ENCODE measurements around the gene CTNNA3. TPM values are rescaled to one million over a fixed set of nuclear protein-coding genes. Genes with fewer than 3 reads are reported as not detected.

Gene CTNNA3
- total and polyA plus RNA-seq, 2 donors: 2.0 to 26.1 TPM

- no peaks in the 10 kb centered on the region for H3K36me3 ChIP-seq (ENCODE audit: insufficient read depth)
- DNase-seq (ENCODE audit: extremely low spot score): no peak
- no peak overlapping the region for H3K4me3 ChIP-seq (ENCODE audit: low read depth, low read length)
- H3K4me1 ChIP-seq (ENCODE audit: insufficient read depth): no peaks in the 10 kb centered on the region
- H3K27ac ChIP-seq (ENCODE audit: low read depth): no peak overlapping the region
These were observed 608.9 kb downstream of the CTNNA3 start for GRCh38 chr10:67087135-67087425.

- WGBS: 22% methylated on average over 2 of the region's 2 CpGs
- no peak for DNase-seq (ENCODE audit: extremely low spot score)
- H3K4me1 ChIP-seq (ENCODE audit: insufficient read depth): no peaks in the 10 kb centered on the region
- H3K4me3 ChIP-seq (ENCODE audit: low read depth, low read length): no peak overlapping the region
- H3K27ac ChIP-seq (ENCODE audit: low read depth): no peak overlapping the region
- no peaks in the 10 kb centered on the region for H3K36me3 ChIP-seq (ENCODE audit: insufficient read depth)
These were observed 609.5 kb downstream of the CTNNA3 start for GRCh38 chr10:67086327-67087134.

GRCh38 chr10:67079126-67079525 lies 616.9 kb downstream of the CTNNA3 start:
- WGBS: 31% methylated on average over 4 of the region's 4 CpGs
- no peaks in the 10 kb centered on the region for H3K36me3 ChIP-seq (ENCODE audit: insufficient read depth)
- no peak overlapping the region for H3K27ac ChIP-seq (ENCODE audit: low read depth)
- no peak for DNase-seq (ENCODE audit: extremely low spot score)
- no peak overlapping the region for H3K4me3 ChIP-seq (ENCODE audit: low read depth, low read length)
- no peaks in the 10 kb centered on the region for H3K4me1 ChIP-seq (ENCODE audit: insufficient read depth)

GRCh38 chr10:67077376-67077775 lies 618.6 kb downstream of the CTNNA3 start:
- H3K4me3 ChIP-seq (ENCODE audit: low read depth, low read length): no peak overlapping the region
- H3K27ac ChIP-seq (ENCODE audit: low read depth): no peak overlapping the region
- no peaks in the 10 kb centered on the region for H3K36me3 ChIP-seq (ENCODE audit: insufficient read depth)
- no peak for DNase-seq (ENCODE audit: extremely low spot score)
- no peaks in the 10 kb centered on the region for H3K4me1 ChIP-seq (ENCODE audit: insufficient read depth)
- WGBS: 97% methylated on average over 1 of the region's 1 CpG

- no peaks in the 10 kb centered on the region for H3K4me1 ChIP-seq (ENCODE audit: insufficient read depth)
- H3K4me3 ChIP-seq (ENCODE audit: low read depth, low read length): no peak overlapping the region
- H3K27ac ChIP-seq (ENCODE audit: low read depth): no peak overlapping the region
- no peak for DNase-seq (ENCODE audit: extremely low spot score)
- H3K36me3 ChIP-seq (ENCODE audit: insufficient read depth): no peaks in the 10 kb centered on the region
These were observed 619.9 kb downstream of the CTNNA3 start for GRCh38 chr10:67076144-67076543.

GRCh38 chr10:67075491-67075971 lies 620.5 kb downstream of the CTNNA3 start:
- H3K4me1 ChIP-seq (ENCODE audit: insufficient read depth): no peaks in the 10 kb centered on the region

GRCh38 chr10:67072654-67073053 lies 623.3 kb downstream of the CTNNA3 start:
- H3K36me3 ChIP-seq (ENCODE audit: insufficient read depth): no peaks in the 10 kb centered on the region
- WGBS: 79% methylated on average over 1 of the region's 1 CpG
- H3K4me3 ChIP-seq (ENCODE audit: low read depth, low read length): no peak overlapping the region
- DNase-seq (ENCODE audit: extremely low spot score): no peak
- H3K27ac ChIP-seq (ENCODE audit: low read depth): no peak overlapping the region
- no peaks in the 10 kb centered on the region for H3K4me1 ChIP-seq (ENCODE audit: insufficient read depth)

More at GRCh38 chr10:67075491-67075971, 620.5 kb downstream of the CTNNA3 start:
- H3K27ac ChIP-seq (ENCODE audit: low read depth): no peak overlapping the region
- H3K36me3 ChIP-seq (ENCODE audit: insufficient read depth): no peaks in the 10 kb centered on the region
- no peak overlapping the region for H3K4me3 ChIP-seq (ENCODE audit: low read depth, low read length)
- DNase-seq (ENCODE audit: extremely low spot score): no peak
- WGBS: 46% methylated on average over 4 of the region's 4 CpGs

GRCh38 chr10:67050415-67050814 lies 645.6 kb downstream of the CTNNA3 start:
- H3K4me1 ChIP-seq (ENCODE audit: insufficient read depth): no peaks in the 10 kb centered on the region
- H3K36me3 ChIP-seq (ENCODE audit: insufficient read depth): no peaks in the 10 kb centered on the region
- DNase-seq (ENCODE audit: extremely low spot score): no peak
- WGBS: 56% methylated on average over 5 of the region's 5 CpGs
- no peak overlapping the region for H3K4me3 ChIP-seq (ENCODE audit: low read depth, low read length)
- no peak overlapping the region for H3K27ac ChIP-seq (ENCODE audit: low read depth)

GRCh38 chr10:67049988-67050387 lies 646.0 kb downstream of the CTNNA3 start:
- DNase-seq (ENCODE audit: extremely low spot score): no peak
- H3K36me3 ChIP-seq (ENCODE audit: insufficient read depth): no peaks in the 10 kb centered on the region
- WGBS: 86% methylated on average over 3 of the region's 3 CpGs

GRCh38 chr10:67046507-67046906 lies 649.5 kb downstream of the CTNNA3 start:
- H3K4me1 ChIP-seq (ENCODE audit: insufficient read depth): no peaks in the 10 kb centered on the region
- no peak overlapping the region for H3K4me3 ChIP-seq (ENCODE audit: low read depth, low read length)
- 86% methylated on average over 3 of the region's 3 CpGs for WGBS
- DNase-seq (ENCODE audit: extremely low spot score): no peak
- no peak overlapping the region for H3K27ac ChIP-seq (ENCODE audit: low read depth)
- no peaks in the 10 kb centered on the region for H3K36me3 ChIP-seq (ENCODE audit: insufficient read depth)

More at GRCh38 chr10:67049988-67050387, 646.0 kb downstream of the CTNNA3 start:
- Histone ChIP-seq H3K27ac (ENCODE audit: low read depth) (no peak overlapping the region), H3K4me1 (ENCODE audit: insufficient read depth) (no peaks in the 10 kb centered on the region), H3K4me3 (ENCODE audit: low read depth, low read length) (no peak overlapping the region)

- Histone ChIP-seq H3K4me3 (ENCODE audit: low read depth, low read length) (no peak overlapping the region), H3K4me1 (ENCODE audit: insufficient read depth) (no peaks in the 10 kb centered on the region), H3K27ac (ENCODE audit: low read depth) (no peak overlapping the region), H3K36me3 (ENCODE audit: insufficient read depth) (no peaks in the 10 kb centered on the region)
- 97% methylated on average over 22 of the region's 22 CpGs for WGBS
- DNase-seq (ENCODE audit: extremely low spot score): no peak
These were observed 650.6 kb downstream of the CTNNA3 start for GRCh38 chr10:67045404-67045803.

GRCh38 chr10:67043041-67043440 lies 653.0 kb downstream of the CTNNA3 start:
- H3K4me1 ChIP-seq (ENCODE audit: insufficient read depth): no peaks in the 10 kb centered on the region
- H3K27ac ChIP-seq (ENCODE audit: low read depth): no peak overlapping the region
- H3K4me3 ChIP-seq (ENCODE audit: low read depth, low read length): no peak overlapping the region
- DNase-seq (ENCODE audit: extremely low spot score): no peak
- H3K36me3 ChIP-seq (ENCODE audit: insufficient read depth): no peaks in the 10 kb centered on the region

GRCh38 chr10:67036808-67037207 lies 659.2 kb downstream of the CTNNA3 start:
- no peaks in the 10 kb centered on the region for H3K4me1 ChIP-seq (ENCODE audit: insufficient read depth)
- H3K27ac ChIP-seq (ENCODE audit: low read depth): no peak overlapping the region
- DNase-seq (ENCODE audit: extremely low spot score): no peak
- 85% methylated on average over 2 of the region's 2 CpGs for WGBS
- H3K4me3 ChIP-seq (ENCODE audit: low read depth, low read length): no peak overlapping the region
- no peaks in the 10 kb centered on the region for H3K36me3 ChIP-seq (ENCODE audit: insufficient read depth)

GRCh38 chr10:67033878-67034277 lies 662.1 kb downstream of the CTNNA3 start:
- no peak overlapping the region for H3K4me3 ChIP-seq (ENCODE audit: low read depth, low read length)
- no peak overlapping the region for H3K27ac ChIP-seq (ENCODE audit: low read depth)
- DNase-seq (ENCODE audit: extremely low spot score): no peak
- H3K4me1 ChIP-seq (ENCODE audit: insufficient read depth): no peaks in the 10 kb centered on the region
- WGBS: 97% methylated on average over 9 of the region's 9 CpGs
- H3K36me3 ChIP-seq (ENCODE audit: insufficient read depth): no peaks in the 10 kb centered on the region

GRCh38 chr10:67022099-67022498 lies 673.9 kb downstream of the CTNNA3 start:
- Histone ChIP-seq H3K4me1 (ENCODE audit: insufficient read depth) (no peaks in the 10 kb centered on the region), H3K36me3 (ENCODE audit: insufficient read depth) (no peaks in the 10 kb centered on the region), H3K27ac (ENCODE audit: low read depth) (no peak overlapping the region), H3K4me3 (ENCODE audit: low read depth, low read length) (no peak overlapping the region)
- no peak for DNase-seq (ENCODE audit: extremely low spot score)

Data from urinary bladder (tissue), 4 donors.